K562 (cell line): Measurements from ENCODE around the gene RBM20.

Experiments used
- CTCF ChIP-seq, 3 experiments: IDR thresholded peaks in 2 of 3; conservative IDR thresholded peaks in 1 of 3; 2 replicates each; pipeline ENCODE4 v1.5.1; 2011 to 2012; ENCODE audit warnings: low read length in 3 of 3, mild to moderate bottlenecking in 3 of 3, control low read depth in 2 of 3, improper control_type of control experiment in 1 of 3, inconsistent platforms in 1 of 3, low read depth in 1 of 3, mixed read lengths in 1 of 3, moderate library complexity in 1 of 3; ENCODE audit not compliant: insufficient read depth in 2 of 3
- E2F1 ChIP-seq: sonication (generic); formaldehyde crosslinking; IDR thresholded peaks from 2 replicates; pipeline ENCODE4 v1.8.1; 2023; ENCODE audit warnings: mild to moderate bottlenecking, missing genetic modification reagents, moderate library complexity
- MTA3 ChIP-seq: fragments of 450-650 bp; formaldehyde crosslinking; IDR thresholded peaks from 2 replicates; pipeline ENCODE4 v1.6.1; 2017; ENCODE audit warnings: mild to moderate bottlenecking, borderline replicate concordance
- POLR2A ChIP-seq: fragments of 450-650 bp; conservative IDR thresholded peaks from 2 replicates; pipeline ENCODE4 v1.6.1; 2016
- TAF1 ChIP-seq: IDR thresholded peaks from 2 replicates; pipeline ENCODE4 v1.6.1; 2011; ENCODE audit warnings: mild to moderate bottlenecking, low read length, moderate library complexity; ENCODE audit not compliant: insufficient read depth, control insufficient read depth, severe bottlenecking; ENCODE audit errors: extremely low read depth
- ZNF239 ChIP-seq: fragments of 250-450 bp; sonication (Bioruptor Pico); IDR thresholded peaks from 2 replicates; pipeline ENCODE4 v1.4.0; 2020; ENCODE audit warnings: mild to moderate bottlenecking

- TF ChIP-seq E2F1 (CRISPR knock-in tag) = no peak
- TF ChIP-seq TAF1 = no peak
- no peak for TF ChIP-seq MTA3
- no peak for TF ChIP-seq CTCF (IDR thresholded peaks at IDR 0.05 in 2 of 3, conservative IDR thresholded peaks at IDR 0.05 in 1 of 3; ENCODE audit: insufficient read depth in 2 of 3, low read depth in 1 of 3, low read length in 3 of 3)
- TF ChIP-seq ZNF239 = no peak
- no peak for TF ChIP-seq POLR2A
Observed at GRCh38 chr10:110817614-110818013, 173.5 kb downstream of the RBM20 start.
